SIG-M5 (cell line): ENCODE results near the gene PLCXD1.
"Not testable (repeated sequence)": the region's sequence is repeated elsewhere in the genome, so short reads cannot be mapped to it uniquely, and the experiment has no call there.

Experiments used
- DNase-seq: peaks from one replicate; lab custom pipeline; 2025; lab: John Stamatoyannopoulos, UW

PLCXD1 gene

DNA sequence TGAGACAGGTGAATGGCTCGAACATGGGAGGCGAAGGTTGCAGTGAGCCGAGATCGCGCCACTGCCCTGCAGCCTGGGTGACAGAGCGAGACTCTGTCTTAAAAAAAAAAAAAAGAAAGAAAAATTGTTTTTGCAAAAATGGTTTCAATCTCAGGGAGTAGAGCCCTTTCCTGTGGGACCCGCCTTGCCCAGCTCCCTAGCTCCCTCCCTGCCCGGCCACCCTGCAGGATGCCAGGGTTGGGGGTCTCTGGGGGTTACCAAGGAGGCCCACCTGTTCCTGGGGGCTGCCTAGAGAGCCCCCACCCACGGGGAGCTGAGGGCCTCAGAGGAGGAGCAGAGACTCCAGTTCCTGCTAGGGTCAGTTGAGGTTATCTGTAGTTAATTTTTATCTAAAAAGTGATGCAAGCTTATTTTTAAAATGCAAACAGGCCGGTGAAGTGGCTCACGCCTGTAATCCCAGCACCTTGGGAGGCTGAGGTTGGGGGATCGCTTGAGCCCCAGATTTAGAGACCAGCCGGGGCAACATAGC is 18.7 kb upstream of the PLCXD1 start:
- no peak for DNase-seq

DNA sequence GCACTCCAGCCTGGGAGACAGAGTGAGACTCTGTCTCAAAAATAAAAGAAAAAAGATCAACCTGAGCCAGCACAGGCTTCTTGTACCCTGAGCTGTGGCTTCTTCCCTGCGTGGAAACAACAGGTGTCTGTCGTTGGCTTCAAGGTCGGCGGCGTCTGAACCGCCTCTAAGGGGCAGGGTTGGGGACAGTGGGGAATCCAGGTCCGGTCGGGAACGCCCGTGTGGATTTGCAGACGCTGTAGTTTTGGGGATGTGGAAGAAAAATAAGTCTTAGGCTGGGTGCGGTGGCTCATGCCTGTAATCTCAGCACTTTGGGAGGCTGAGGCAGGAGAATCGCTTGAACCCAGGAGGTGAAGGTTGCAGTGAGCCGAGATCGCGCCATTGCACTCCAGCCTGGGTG is 17.2 kb upstream of the PLCXD1 start:
- DNase-seq, result not testable (repeated sequence)

DNA sequence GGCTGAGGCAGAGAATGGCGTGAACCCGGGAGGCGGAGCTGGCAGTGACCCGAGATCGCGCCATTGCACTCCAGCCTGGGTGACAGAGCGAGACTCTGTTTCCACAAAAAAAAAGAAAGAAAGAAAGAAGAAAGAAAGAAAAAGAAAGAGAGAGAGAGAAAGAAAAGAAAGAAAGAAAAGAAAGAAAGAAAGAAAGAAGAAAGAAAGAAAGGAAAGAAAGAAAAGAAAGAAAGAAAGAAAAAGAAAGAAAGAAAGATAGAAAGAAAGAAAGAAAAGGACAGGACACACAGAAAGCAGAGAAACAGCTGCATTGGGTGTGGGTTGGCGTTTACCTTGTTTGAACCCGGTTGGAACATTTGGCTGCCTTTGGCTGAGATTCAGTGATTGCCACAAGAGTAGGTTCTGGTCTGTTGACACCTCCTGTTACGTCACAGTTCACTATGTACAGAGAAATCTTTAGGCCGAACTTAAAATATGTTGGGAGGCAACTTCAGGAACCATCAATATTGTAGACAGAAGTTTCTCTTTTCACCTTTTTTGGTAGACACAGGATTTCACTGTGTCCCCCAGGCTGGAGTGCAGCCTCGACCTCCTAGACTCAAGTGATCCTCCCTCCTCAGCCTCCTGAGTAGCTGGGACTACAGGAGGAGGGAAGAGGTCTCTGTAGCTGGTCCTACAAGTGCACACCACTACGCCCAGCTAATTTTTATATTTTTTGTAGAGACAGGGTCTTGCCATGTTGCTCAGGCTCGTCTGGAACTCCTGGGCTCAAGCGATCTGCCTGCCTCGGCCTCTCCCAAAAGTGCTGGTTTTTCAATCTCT is 16.3 kb upstream of the PLCXD1 start:
- DNase-seq, result no peak

DNA sequence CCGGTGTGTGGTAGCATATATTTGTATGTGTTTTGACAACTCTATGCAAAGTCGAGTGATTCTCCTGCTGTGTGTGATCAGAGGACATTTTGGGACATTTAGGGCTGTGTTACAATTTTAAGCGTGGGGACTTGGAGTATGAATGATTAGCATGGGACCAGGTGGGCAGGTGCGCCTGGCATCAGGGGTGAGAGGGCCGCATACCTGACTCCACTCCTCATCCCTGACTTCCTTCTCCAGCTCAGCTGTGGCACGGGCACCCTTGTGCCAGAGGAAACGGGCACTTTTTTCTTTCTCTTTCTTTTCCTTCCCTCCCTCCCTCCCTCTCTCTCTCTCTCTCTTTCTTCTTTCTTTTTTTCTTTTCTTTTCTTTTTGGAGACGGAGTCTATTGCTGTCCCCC is 15.7 kb upstream of the PLCXD1 start:
- no peak for DNase-seq

DNA sequence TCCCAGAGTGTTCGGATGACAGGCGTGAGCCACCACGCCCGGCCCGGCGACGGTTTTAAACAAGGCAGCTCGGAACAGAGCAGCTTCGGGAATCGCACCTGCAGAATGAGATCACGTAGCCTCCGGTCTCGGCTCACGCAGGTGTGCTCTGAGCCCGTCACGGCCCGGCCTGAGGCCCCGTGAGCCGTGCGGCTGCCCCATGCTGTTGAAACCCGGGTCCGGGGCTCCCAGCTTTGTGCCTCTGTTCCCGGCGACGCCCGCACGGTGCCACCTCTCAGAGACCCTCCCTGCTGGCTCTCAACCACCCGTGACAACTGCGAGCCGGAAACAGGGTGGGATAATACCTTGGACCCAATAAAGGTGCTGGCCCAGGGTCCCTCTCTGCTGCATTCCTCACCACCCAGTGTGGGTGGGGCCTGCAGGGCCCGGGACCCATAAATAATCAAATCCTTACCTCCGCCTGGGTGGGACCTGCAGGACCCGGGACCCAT is 13.4 kb upstream of the PLCXD1 start:
- no peak for DNase-seq

DNA sequence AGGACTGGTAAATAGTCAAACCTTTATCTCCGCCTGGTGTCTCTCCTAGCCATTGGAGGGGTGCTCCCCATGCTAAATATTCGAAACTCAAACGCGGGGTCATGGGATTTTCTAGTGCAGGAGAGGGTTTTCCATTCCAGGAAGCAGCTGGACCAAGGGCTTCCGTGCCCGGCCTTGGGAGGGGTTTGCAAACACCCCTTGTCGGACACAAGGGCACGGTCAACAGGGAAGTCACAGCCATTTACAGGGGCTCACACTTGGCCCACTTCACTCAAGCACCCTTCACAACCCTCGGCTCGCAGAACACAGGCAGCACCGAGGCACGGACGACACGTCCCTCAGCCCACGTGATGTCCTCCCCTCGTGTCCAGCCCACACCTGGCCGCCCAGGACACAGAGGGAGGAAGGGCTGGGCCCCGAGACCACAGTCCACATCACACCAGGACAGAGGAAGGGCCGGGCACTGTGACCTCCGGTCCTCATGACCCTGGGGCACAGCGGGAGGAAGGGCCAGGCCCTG is 10.3 kb upstream of the PLCXD1 start:
- no peak for DNase-seq

DNA sequence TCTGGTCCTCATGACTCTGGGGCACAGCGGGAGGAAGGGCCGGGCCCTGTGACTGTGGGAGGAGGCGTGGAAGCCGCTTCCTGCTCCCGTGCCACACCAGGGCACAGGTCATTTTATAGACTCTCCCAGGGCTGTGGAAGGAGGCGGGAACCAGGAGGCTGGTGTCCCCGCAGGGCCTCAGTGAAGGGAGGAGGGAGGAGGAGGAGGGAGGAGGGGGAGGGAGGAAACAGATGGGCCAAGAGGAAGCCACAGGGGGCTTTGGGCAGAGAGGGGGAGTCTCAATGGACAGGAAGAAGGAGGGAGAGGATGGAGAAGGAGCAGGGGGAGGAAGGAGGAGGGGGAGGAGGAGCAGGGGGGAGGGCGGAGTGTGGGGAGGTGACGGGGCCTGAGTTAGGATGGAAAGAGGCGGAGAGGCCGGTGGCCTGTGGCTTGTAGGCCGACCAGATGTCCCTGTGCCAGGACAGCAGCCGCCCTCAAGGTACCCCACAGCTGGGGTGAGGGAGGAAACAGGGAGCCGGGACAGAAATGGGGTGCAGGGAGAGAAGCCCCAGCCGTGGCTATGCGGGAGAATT is 6.2 kb upstream of the PLCXD1 start:
- DNase-seq, result no peak

DNA sequence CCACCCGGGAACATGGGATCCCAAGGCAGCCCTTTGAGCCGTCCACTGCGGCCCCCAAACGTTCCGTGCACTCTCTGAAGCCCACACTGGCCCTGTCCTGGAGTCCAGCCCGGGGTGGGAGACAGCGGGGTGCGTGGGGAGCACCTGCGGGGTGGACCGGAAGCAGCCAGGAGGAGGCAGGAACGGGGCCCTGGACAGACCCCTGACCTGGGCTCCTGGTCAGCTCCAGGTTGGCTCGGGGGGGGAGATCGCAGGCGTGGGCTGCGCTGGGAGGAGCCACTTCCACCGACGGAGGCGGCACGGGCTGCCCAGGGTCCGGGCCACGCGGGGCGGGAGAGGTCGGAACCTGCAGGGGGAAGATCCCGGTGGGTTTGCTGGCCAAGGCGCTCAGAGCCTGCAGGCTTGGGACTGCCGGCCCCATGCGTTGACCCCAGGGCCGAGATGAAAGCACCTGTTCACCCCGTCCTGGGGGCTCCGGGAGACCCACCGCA is 5.7 kb upstream of the PLCXD1 start:
- DNase-seq, result no peak

DNA sequence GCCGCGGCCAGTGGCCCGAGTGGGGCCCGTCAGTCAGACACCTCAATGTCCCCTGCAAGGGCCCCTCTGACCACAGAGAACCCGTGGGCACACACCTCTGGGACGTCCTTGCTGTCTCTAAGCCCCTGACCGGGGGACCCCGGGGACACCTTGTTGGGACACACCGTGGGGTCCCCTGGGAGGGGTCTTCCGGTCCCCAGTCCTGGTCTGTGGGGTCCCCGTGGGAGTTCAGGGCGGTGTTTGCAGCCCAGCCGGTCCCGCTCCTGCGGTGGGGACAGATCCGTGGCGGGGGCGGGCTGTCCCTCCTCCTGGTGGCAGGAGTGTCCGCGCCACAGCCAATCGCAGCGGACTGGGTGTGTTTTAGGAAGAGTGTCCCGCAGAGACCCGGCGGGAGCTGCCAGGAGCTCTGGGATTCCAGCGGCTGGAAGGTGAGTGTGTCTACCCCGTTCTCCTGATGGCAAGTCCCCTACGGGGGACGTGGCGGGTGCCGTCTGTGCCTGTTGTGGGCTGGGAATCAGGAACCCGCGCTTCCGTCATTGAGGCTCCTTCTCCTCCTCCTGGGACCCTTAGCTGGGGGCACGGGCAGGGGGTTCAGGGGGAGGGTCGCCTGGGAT is 5.1 kb upstream of the PLCXD1 start:
- DNase-seq, result no peak

DNA sequence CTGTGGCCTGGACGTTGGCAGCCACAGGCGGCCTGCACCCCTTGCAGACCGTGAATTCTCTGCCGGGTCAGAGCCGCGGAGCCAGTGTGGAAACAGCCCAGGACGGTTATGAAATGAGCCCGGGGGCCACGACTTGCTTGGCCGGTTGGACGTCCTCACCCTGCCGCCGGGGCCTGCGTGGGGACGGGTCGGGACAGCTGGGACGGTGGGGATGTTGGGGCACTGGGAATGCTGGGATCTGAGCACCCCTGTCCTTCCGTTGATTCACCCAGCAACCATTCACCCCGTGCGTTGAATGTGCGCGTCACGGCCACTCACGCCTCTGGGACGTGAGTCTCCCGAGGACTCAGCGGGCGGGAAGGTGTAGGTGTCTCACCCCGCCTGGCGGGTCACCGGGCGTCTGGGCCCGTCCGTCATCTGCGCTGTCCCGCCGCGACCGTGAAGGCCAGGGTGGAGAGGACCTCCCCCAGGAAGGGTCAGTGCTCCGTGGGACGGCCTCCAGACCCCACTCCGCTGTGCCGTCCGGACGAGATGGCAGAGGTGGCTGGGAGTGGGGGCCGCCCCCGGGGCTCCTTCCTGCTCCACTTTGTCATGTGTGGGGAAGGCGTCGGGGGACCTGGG is 4.5 kb upstream of the PLCXD1 start:
- no peak for DNase-seq

DNA sequence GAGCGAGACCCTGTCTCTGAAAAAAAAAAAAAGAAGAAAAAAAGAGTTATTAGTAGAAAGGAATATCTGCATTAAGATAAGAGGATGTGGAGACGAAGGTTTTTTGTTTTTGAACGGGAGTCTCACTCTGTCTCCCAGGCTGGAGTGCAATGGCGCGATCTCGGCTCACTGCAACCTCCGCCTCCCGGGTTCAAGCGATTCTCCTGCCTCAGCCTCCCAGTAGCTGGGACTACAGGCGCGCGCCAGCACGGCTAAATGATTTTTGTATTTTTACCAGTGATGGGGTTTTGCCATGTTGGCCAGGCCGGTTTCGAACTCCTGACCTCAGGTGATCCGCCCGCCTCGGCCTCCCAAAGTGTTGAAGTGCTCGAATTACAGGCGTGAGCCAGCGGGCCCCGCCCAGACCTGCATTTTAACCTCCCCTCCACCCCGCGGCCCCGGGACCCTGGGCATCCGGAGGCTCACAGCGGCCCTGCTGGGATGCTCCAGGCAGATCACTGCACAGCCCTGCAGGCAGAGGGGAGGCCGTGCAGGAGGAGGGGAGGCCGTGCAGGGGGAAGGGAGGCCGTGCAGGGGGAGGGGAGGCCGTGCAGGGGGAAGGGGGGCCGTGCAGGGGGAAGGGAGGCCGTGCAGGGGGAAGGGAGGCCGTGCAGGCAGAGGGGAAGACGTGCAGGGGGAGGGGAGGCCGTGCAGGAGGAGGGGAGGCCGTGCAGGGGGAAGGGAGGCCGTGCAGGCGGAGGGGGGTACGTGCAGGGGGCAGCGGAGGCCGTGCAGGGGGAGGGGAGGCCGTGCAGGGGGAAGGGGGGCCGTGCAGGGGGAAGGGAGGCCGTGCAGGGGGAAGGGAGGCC is 1.2 kb upstream of the PLCXD1 start:
- not testable (repeated sequence) for DNase-seq

DNA sequence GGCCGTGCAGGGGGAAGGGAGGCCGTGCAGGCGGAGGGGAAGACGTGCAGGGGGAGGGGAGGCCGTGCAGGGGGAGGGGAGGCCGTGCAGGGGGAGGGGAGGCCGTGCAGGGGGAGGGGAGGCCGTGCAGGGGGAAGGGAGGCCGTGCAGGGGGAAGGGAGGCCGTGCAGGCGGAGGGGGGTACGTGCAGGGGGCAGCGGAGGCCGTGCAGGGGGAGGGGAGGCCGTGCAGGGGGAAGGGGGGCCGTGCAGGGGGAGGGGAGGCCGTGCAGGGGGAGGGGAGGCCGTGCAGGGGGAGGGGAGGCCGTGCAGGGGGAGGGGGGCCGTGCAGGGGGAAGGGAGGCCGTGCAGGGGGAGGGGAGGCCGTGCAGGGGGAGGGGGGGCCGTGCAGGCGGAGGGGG is 459 bp upstream of the PLCXD1 start:
- not testable (repeated sequence) for DNase-seq

DNA sequence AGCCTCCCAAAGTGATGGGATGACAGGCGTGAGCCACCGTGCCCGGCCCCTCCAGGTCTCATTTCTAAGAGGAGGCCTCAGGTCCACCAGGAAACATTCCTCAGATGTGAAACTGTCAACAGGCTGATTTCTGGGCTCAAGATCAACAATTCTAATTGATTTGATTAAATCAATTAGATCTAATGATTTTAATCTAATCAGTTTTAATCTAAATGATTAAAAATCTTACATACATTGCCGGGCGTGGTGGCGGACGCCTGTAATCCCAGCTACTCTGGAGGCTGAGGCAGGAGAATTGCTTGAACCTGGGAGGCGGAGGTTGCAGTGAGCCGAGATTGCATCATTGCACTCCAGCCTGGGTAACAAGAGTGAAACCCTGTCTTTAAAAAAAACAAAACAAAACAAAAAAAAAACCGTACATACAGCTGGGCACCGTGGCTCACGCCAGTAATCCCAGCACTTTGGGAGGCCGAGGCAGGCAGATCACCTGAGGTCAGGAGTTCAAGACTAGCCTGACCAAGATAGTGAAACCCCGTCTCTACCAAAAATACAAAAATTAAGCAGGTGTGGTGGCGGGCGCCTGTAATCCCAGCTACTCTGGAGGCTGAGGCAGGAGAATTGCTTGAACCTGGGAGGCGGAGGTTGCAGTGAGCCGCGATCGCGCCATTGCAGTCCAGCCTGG is 960 bp downstream of the PLCXD1 start:
- not testable (repeated sequence) for DNase-seq

DNA sequence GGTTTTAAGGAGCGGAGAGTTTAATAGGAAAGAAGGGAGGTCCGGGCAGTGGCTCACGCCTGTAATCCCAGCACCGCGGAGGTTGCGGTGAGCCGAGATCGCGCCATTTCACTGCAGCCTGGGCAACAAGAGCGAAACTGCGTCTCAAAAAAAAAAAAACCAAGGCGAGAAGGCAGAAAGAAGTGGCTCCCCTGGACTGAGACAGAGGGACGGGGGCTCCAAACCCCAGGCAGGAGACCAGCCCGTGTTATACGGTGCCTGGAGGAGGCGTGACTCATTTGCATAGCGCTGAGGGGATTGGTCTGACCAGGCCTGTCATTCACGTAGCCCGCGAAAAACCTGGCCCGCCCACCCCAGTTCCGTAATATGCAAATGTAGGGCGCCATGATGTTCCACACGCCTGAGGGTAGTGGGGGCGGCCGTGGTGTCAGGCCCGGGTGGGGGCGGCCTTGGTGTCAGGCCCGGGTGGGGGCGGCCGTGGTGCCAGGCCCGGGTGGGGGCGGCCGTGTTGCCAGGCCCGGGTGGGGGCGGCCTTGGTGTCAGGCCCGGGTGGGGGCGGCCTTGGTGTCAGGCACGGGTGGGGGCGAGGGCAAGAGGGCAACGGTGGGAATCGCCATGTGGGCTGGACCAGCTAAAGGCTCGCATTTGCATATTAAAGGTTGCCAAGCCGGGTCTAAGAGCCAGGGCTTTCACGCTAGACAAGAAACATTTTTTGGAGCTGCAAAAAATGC is 2.1 kb downstream of the PLCXD1 start:
- no peak for DNase-seq

DNA sequence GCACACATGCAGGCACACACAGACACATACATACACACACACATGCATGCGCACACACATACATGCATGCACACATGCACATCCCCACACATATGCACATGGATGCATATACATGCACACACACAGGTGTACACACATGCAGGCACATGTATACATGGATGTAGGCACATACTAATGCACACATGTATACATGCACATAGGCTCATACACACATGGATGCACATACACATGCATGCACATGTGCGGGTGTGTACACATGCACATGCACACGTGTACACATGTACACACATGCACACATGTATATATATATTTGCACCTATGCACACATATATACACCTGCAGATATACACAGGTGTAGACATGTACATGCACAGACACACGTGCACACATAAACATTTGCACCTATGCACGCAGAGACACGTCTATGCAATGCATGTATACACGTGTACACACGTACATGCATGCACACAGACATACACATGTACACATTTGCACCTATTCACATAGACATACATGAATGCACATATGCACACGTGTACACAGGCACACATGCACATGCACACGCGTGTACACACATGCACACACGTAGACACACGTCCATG is 4.0 kb downstream of the PLCXD1 start:
- no peak for DNase-seq

DNA sequence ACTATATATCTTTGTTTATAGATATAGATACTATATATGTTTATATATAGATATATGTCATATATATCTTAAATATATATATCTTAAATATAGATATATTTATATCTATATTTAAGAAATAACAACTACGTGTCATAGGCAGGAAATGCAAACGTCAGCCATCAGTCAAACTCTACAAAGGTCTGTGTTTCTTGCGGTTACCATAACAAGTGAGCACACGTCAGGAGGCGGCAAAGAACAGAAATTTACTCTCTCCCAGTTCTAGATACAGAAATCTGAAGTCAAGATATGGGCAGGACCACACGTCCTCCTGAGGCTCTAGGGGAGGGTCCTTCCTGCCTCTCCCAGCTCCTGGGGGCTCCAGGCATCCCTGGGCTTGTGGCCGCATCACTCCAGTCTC is 6.5 kb downstream of the PLCXD1 start:
- DNase-seq, result no peak

DNA sequence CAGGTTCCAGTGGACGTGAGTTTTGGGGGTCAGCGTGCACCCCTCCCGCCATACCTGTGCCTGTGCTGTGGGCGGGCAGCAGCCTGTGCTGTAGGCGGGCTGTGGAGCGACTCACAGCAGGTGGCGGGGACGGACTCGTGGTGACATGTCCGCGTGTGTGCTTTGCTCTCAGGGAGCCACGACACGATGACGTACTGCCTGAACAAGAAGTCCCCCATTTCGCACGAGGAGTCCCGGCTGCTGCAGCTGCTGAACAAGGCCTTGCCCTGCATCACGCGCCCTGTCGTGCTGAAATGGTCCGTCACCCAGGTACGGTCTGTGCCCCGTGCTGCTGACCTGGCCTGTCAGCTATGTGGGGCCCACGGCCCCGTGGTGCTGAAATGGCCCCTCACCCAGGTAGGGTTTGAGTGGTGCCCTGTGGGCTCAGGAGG is 7.4 kb downstream of the PLCXD1 start:
- DNase-seq, result no peak

DNA sequence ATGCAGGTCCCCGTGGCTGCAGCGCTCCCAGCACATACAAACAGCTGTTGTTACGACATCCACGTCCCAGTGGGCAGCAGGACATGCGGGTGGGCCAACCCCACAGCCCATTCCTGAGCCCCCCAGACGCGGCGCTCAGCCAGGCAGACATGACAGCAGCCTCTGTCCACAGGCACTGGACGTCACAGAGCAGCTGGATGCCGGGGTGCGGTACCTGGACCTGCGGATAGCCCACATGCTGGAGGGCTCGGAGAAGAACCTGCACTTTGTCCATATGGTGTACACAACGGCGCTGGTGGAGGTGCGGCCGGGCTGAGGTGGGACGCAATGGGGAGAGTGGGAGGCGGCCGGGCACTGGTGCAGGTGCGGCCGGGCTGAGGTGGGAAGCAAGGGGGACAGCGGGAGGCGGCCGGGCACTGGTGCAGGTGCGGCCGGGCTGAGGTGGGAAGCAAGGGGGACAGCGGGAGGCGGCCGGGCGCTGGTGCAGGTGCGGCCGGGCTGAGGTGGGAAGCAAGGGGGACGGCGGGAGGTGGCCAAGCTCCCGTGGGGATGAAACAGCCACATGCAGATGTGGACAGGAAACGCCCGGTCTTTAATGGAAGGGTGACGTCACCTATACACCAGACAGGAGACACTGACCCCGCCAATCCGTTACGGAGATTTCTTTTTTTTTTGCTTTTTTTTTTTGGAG is 9.4 kb downstream of the PLCXD1 start:
- no peak for DNase-seq

DNA sequence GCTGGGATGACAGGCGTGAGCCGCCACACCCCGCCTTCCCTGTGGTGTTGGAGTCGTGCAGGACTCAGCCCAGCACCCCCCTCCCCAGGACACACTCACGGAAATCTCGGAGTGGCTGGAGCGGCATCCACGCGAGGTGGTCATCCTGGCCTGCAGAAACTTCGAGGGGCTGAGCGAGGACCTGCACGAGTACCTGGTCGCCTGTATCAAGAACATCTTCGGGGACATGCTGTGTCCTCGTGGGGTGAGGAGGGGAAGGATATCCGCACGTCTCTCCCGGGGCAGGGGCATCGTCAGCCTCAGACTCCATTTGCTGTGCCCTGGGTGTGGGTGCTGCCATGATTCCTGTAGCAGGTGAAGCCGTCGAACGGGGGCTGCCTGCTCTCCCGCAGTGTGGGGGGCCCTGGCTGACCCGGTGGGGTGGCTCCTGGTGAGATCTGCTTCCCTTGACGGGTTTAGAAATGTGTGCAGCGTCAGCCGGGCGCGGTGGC is 10.3 kb downstream of the PLCXD1 start:
- no peak for DNase-seq
